Testis (tissue), 5 donors: ENCODE measurements around the gene KIAA0232. TPM values are rescaled to one million over a fixed set of nuclear protein-coding genes. Genes with fewer than 3 reads are reported as not detected.

Experiments used
- DNase-seq: peaks from one replicate; pipeline ENCODE4 v3.0.0-alpha.2; 2019
- H3K27ac ChIP-seq, 2 donors: fragments of 200-600 bp; sonication (generic); one replicate each; pipeline ENCODE4 v1.5.1; 2019
- H3K27me3 ChIP-seq: fragments of 200-600 bp; sonication (generic); one replicate; pipeline ENCODE4 v1.5.1; 2019
- H3K36me3 ChIP-seq: fragments of 200-600 bp; sonication (generic); one replicate; pipeline ENCODE4 v1.5.1; 2017; ENCODE audit warnings: low read depth; ENCODE audit errors: missing control alignments
- H3K4me1 ChIP-seq: fragments of 200-600 bp; sonication (generic); one replicate; pipeline ENCODE4 v1.5.1; 2019
- H3K4me3 ChIP-seq, 2 donors: fragments of 200-600 bp; sonication (generic); one replicate each; pipeline ENCODE4 v1.5.1; 2017 to 2019
- H3K9me3 ChIP-seq: fragments of 200-600 bp; sonication (generic); one replicate; pipeline ENCODE4 v1.5.1; 2017
- POLR2A ChIP-seq: fragments of 450-650 bp; IDR thresholded peaks from one replicate; pipeline ENCODE4 v1.6.1; 2017; ENCODE audit warnings: antibody characterized with exemption, mild to moderate bottlenecking, moderate library complexity
- WGBS, 2 donors: methylation state at CpG; one replicate each; pipeline ENCODE4 v1.1.5; 2018; 5-methylcytosine and 5-hydroxymethylcytosine counted together
- intact Hi-C: fragments of 100-400 bp; cut with DNase I; formaldehyde crosslinking; loops from one replicate; pipeline ENCODE4 v1.15.1; 2023; ENCODE audit warnings: low total_unique reads
- long read RNA-seq, 2 donors: transcript quantifications; one replicate each; lab custom pipeline, GENCODE V29; 2026
- polyA plus RNA-seq: library from polyadenylated mRNA; stranded (reverse); fragments of 350-450 nt; fragmentation: Illumina TruSeq; extraction: RNeasy Lipid Tissue Mini Kit (QIAGEN cat#74804); gene quantifications from one replicate; pipeline ENCODE4 v1.2.3, GENCODE V29; 2014; ENCODE audit warnings: low read depth, low replicate concordance; ENCODE audit not compliant: insufficient read depth
- total RNA-seq, 2 donors: library from RNA; depleted of rRNA; stranded (reverse); fragments of >200 nt; gene quantifications; one replicate each; pipeline ENCODE4 v1.2.3, GENCODE V29; 2016
- TF ChIP-seq, protein P1 (sequence below), 3 experiments: fragments of 450-650 bp in 2 of 3; fragments of 200-600 bp in 1 of 3; sonication (generic) in 1 of 3; IDR thresholded peaks; one replicate each; pipeline ENCODE4 v1.5.1; 2016 to 2019; ENCODE audit warnings: antibody characterized with exemption in 3 of 3, mild to moderate bottlenecking in 2 of 3, moderate library complexity in 1 of 3

KIAA0232 gene, protein sequence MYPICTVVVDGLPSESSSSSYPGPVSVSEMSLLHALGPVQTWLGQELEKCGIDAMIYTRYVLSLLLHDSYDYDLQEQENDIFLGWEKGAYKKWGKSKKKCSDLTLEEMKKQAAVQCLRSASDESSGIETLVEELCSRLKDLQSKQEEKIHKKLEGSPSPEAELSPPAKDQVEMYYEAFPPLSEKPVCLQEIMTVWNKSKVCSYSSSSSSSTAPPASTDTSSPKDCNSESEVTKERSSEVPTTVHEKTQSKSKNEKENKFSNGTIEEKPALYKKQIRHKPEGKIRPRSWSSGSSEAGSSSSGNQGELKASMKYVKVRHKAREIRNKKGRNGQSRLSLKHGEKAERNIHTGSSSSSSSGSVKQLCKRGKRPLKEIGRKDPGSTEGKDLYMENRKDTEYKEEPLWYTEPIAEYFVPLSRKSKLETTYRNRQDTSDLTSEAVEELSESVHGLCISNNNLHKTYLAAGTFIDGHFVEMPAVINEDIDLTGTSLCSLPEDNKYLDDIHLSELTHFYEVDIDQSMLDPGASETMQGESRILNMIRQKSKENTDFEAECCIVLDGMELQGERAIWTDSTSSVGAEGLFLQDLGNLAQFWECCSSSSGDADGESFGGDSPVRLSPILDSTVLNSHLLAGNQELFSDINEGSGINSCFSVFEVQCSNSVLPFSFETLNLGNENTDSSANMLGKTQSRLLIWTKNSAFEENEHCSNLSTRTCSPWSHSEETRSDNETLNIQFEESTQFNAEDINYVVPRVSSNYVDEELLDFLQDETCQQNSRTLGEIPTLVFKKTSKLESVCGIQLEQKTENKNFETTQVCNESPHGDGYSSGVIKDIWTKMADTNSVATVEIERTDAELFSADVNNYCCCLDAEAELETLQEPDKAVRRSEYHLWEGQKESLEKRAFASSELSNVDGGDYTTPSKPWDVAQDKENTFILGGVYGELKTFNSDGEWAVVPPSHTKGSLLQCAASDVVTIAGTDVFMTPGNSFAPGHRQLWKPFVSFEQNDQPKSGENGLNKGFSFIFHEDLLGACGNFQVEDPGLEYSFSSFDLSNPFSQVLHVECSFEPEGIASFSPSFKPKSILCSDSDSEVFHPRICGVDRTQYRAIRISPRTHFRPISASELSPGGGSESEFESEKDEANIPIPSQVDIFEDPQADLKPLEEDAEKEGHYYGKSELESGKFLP (N-terminal part only)
- total RNA-seq (10 to 100 TPM; 47.9 to 48.0 TPM), polyA plus RNA-seq (22.7 TPM)
- long read RNA-seq, donor 1, full-length matches to known transcripts = 2 of 10 reads
- long read RNA-seq, donor 1, partial matches to known transcripts = 8 of 10 reads
- long read RNA-seq, donor 1, other reads (novel, unspliced or antisense) = 0 of 10 reads
- long read RNA-seq, donor 2, partial matches to known transcripts = 5 of 5 reads
- long read RNA-seq, donor 2, other reads (novel, unspliced or antisense) = 0 of 5 reads

DNA sequence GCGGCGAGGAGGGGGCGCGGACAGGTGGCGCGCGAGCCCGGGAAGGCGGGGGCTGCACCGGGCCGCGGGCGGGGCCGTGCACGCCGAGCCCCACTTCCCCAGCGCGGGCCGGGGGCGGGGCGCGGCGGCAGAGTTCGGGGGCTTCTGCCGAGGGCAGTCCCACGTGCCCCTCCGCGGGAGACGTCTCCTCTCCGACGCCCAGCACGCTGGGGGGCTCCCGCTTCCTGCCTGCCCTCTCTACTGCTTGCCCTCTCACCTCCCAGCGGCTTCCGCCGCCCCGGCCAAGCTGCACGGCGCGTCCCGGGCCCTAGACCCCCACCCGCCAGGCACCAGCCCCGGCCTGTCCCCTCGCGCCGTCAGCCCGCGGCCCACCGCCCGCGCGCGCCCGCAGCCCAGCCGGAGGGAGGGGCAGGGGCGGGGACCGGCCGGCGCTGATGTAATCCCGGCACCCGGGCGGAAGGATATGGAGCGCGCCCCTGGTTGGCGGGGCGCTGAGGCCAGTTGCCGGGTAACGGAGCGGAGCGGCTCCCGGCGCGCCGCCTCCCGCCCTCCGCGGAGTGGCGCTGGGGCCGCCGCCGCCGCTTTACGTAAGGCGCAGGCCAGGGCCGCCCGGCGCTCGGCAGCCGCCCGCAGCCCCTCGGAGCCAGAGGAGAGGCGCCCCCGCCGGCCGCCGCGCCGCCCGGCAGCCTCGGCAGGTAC lies at the start of gene KIAA0232:
Gene KIAA0232 (plus strand): TSS at position 581 of the 699 bp plus-strand sequence. CDS start 41,727 bp downstream, outside the sequence.
- Histone ChIP-seq H3K9me3 (no peaks in the 10 kb centered on the region), H3K4me1 (peaks cover 30% of the 10 kb centered on the region), H3K4me3 (peak within 1 kb of the TSS; percentile 99), H3K27me3 (no peaks in the 10 kb centered on the region), H3K27ac (peak within 1 kb of the TSS; percentile 98 to 99), H3K36me3 (no peaks in the 10 kb centered on the region)
- TF ChIP-seq, protein P1, sequence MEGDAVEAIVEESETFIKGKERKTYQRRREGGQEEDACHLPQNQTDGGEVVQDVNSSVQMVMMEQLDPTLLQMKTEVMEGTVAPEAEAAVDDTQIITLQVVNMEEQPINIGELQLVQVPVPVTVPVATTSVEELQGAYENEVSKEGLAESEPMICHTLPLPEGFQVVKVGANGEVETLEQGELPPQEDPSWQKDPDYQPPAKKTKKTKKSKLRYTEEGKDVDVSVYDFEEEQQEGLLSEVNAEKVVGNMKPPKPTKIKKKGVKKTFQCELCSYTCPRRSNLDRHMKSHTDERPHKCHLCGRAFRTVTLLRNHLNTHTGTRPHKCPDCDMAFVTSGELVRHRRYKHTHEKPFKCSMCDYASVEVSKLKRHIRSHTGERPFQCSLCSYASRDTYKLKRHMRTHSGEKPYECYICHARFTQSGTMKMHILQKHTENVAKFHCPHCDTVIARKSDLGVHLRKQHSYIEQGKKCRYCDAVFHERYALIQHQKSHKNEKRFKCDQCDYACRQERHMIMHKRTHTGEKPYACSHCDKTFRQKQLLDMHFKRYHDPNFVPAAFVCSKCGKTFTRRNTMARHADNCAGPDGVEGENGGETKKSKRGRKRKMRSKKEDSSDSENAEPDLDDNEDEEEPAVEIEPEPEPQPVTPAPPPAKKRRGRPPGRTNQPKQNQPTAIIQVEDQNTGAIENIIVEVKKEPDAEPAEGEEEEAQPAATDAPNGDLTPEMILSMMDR (IDR thresholded peaks at IDR 0.05) = no peak
- TF ChIP-seq POLR2A = no peak
- DNase-seq = peak; percentile 95
- WGBS, 2 donors = 0 to 2% methylated on average over 24 to 66 of the region's 100 CpGs
- intact Hi-C loops = no loop called here

DNA sequence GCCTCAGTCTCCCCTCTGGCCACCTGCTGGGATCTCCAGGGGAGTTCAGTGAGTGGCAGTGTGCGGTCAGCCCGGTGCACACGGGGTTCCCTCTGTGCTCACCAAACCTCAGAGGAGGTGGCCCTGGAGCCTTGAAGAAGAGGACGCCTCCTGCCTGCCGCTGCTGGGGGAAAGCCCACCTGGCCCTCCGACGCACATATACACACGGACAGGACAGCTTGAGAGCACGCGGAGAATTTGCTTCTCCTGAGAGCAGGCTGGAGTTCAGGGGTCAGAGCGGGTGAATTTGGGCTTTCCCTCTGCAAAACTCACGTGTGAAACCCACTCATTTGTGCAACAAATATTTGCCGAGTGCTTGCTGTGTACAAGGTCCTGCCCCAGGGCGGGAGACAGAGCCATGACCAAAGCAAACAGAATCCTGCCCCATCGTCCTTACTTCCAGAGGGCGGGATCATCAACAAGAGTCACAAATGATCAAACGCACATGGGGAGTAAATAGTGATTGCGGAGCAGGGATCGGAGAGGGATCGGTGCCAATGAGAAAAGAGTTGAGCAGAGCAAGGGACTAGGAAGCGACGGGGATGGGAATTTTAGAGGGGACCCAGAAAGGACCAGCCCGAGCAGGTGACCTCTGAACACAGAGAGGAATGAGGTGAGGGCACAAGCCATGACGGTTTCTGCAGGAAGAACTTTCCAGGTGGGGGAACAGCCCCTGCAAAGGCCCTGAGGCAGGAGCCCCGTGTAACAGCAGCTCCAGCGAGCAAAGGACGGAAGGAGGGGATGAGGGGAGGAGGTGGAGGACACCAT lies 49.0 kb upstream of the KIAA0232 start:
- no peak for DNase-seq
- Histone ChIP-seq H3K4me3 (no peak overlapping the region), H3K4me1 (peaks cover 27% of the 10 kb centered on the region), H3K27me3 (no peaks in the 10 kb centered on the region), H3K27ac (peak overlapping the region; percentile 1 to 83), H3K36me3 (no peaks in the 10 kb centered on the region), H3K9me3 (no peaks in the 10 kb centered on the region)
- WGBS, 2 donors = 91 to 94% methylated on average over 17 to 27 of the region's 27 CpGs
- TF ChIP-seq POLR2A = no peak
- TF ChIP-seq, protein P1 (IDR thresholded peaks at IDR 0.05) = no peak
- intact Hi-C loops = no loop called here

DNA sequence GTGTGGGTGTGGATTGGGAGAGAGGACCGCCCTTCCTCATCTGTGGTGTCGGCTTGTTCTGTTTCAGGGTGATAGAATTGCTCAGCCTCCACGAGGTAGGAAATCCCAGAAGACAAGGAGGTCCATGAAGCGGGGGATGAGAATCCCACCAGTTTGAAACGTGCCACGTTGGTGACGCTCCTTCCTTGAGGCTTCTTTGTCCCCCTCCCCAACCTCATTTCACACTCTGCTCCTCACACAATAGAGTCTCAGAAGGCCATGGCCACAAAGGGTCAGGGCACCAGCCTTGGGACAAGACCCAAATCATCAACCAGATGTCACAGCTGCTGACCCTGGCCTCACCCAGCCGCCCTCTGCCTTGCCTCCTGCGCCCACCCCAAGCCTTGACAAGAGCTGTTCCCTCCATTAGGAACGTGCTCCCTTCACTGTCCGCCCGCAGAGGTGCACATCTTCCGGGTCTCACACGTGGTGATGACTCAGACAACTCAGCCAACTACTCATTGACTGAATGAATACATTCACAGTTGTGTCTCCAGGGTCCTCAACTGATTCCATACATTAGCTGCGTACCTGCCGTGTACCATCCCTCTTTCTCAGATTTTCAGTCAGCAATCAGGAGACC lies 48.3 kb upstream of the KIAA0232 start:
- no peaks in the 10 kb centered on the region for H3K27me3 ChIP-seq
- H3K36me3 ChIP-seq = no peaks in the 10 kb centered on the region
- no peak for DNase-seq
- no peak for TF ChIP-seq POLR2A
- TF ChIP-seq, protein P1 (IDR thresholded peaks at IDR 0.05) = no peak
- H3K9me3 ChIP-seq = no peaks in the 10 kb centered on the region
- no peak overlapping the region for H3K4me3 ChIP-seq
- H3K27ac ChIP-seq = no peak overlapping the region
- intact Hi-C loops = no loop called here
- 84 to 92% methylated on average over 16 of the region's 16 CpGs for WGBS, 2 donors
- peaks cover 21% of the 10 kb centered on the region for H3K4me1 ChIP-seq
